MM.1S (cell line): ENCODE results near the gene ADAM15.

ENCODE experiments used
- EZH2phosphoT487 ChIP-seq: fragments of 300-600 bp; sonication (generic); IDR thresholded peaks from 2 replicates; pipeline ENCODE4 v1.6.1; 2018; ENCODE audit warnings: antibody characterized with exemption, low read length
- TF ChIP-seq, protein P1 (sequence below): fragments of 300-600 bp; sonication (generic); IDR thresholded peaks from 2 replicates; pipeline ENCODE4 v1.5.1; 2016; ENCODE audit warnings: antibody characterized with exemption, low read length, mixed read lengths

DNA sequence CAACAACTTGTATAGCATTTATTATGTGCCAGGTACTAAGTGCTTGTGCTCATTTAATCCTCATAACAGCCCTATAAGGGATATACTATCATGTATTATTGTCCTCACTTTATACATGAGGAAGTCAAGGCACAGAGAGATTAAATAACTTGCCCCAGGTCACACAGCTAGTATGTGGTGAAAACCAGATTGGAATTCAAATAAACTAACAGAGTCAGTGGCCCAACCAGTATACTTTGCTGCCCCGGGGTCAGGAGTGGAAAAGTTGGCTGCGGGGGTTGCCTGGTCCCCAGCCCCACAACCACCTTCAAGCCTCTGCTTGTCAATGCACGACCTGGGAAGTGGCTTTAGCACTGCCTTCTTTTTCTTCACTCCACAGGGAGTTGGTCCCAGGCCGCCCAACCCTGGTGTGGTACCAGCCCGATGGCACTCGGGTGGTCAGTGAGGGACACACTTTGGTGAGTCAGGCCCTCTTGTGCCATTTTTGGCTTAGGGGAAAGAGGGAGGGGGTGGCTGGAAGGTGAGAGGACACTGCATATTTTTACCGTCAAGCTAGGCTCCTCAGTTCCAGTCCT lies 2.5 kb downstream of the ADAM15 start:
- TF ChIP-seq, protein P1, sequence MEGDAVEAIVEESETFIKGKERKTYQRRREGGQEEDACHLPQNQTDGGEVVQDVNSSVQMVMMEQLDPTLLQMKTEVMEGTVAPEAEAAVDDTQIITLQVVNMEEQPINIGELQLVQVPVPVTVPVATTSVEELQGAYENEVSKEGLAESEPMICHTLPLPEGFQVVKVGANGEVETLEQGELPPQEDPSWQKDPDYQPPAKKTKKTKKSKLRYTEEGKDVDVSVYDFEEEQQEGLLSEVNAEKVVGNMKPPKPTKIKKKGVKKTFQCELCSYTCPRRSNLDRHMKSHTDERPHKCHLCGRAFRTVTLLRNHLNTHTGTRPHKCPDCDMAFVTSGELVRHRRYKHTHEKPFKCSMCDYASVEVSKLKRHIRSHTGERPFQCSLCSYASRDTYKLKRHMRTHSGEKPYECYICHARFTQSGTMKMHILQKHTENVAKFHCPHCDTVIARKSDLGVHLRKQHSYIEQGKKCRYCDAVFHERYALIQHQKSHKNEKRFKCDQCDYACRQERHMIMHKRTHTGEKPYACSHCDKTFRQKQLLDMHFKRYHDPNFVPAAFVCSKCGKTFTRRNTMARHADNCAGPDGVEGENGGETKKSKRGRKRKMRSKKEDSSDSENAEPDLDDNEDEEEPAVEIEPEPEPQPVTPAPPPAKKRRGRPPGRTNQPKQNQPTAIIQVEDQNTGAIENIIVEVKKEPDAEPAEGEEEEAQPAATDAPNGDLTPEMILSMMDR: no peak
- TF ChIP-seq EZH2phosphoT487: no peak
